Measurements from ENCODE around the gene FBXO31.

FBXO31 gene

DNA sequence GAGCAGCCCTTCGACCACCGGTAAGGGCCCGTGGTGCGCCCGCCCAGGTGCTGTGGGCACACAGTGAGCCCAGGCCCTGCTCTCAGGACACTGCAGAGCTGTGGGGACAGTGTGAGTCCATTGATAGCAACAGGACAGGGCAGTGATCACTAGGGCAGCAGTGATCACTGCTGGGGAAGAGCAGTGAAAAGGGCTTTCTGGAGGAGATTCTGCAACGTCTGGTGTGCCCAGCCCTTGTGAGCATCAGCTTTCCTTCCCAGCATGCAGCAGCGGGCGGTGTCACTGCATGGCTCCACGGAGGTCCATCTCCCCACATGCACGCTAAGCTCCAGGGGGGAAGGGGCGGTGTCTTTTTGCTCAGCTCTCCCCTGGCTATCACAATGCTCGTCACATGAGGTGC is 40.7 kb upstream of the FBXO31 start:
- Histone ChIP-seq H3K9me3 (no peaks in the 10 kb centered on the region), H3K36me3 (peaks cover 18 to 66% (median 33%) of the 10 kb centered on the region in 3 donors), H3K27ac (no peak overlapping the region), H3K4me3 (no peak overlapping the region), H3K27me3 (no peaks in the 10 kb centered on the region), H3K4me1 (no peaks in the 10 kb centered on the region)
- no peak for DNase-seq
- no peak for TF ChIP-seq CTCF (IDR thresholded peaks at IDR 0.05)
- intact Hi-C loops (cut with DNase I; ENCODE audit: low total_unique reads): no loop called here

DNA sequence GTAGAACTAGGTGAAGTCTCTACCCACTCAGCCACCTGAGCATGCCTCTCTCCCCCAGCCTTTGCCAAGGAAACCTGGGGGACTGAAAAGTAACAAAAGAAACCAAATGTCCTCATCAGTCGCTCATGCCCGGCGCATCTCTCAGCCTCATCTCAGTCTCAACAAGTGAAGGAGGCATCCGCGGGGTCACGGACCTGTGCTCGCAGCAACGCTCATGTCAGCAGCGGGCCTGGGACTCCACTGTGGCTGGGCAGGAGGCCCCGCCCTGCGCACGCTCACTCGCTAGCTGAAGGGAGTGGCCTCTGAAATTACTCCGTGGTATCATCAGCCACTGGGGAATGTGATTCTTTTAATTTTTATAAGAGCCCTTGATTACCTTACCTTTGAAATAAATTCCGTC is 39.9 kb upstream of the FBXO31 start:
- TF ChIP-seq CTCF (IDR thresholded peaks at IDR 0.05): no peak
- H3K4me3 ChIP-seq: no peak overlapping the region
- no peaks in the 10 kb centered on the region for H3K27me3 ChIP-seq
- no peak for DNase-seq
- no peaks in the 10 kb centered on the region for H3K4me1 ChIP-seq
- intact Hi-C loops (cut with DNase I; ENCODE audit: low total_unique reads): no loop called here
- H3K27ac ChIP-seq: no peak overlapping the region
- no peaks in the 10 kb centered on the region for H3K9me3 ChIP-seq
- peaks cover 17 to 66% (median 42%) of the 10 kb centered on the region in 3 donors for H3K36me3 ChIP-seq

- peaks cover 25 to 75% (median 55%) of the 10 kb centered on the region in 3 donors for H3K36me3 ChIP-seq
- intact Hi-C loops (cut with DNase I; ENCODE audit: low total_unique reads): no loop called here
- DNase-seq: no peak
Measured at GRCh38 chr16:87422106-87422505, 38.5 kb upstream of the FBXO31 start.

DNA sequence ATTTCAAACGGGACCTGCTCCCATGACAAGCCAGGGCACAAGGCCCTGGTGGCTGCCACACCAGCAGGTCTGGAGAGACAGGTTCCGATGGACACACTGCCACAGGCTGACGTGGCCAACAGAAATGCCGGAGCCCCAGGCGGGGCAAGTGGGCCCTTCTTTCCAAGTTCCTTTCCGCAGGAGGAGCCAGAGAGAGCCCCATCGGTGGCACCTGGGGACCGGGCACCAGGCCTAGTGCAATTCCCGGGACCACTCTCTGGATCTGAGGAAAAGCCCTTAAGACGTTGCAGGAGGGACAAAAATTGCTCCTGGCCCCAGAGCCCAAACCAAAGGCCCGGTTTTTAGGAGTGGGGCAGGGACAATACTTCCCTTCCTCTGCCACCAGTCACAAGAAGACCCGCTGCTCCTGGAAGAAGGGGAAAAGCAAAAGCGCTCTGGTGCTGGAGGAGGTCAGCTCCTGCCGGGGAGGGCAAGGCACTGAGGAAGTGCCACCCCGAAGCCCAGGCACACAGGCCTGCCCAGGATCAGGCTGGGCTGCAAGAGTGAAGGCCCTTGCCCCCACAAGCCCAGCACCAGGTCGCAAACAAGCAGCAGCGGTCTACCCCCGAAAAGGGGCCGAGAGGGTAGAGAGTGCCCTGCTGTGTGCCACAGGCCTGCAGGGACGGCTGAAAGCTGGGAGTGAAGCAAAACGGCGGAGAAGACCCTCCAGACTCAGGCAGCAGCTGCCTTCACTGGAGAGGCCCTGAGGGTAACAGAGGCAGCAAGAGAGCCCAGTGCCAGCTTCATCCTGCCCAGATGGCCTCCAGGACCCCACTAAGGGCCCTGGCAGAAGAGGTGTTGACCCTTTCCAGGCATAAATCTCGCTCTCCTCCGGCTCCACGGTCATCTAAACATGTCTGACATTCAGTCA is 37.7 kb upstream of the FBXO31 start:
- Histone ChIP-seq H3K27me3 (no peaks in the 10 kb centered on the region), H3K27ac (no peak overlapping the region), H3K36me3 (peaks cover 28 to 84% (median 62%) of the 10 kb centered on the region in 3 donors), H3K9me3 (no peaks in the 10 kb centered on the region), H3K4me3 (no peak overlapping the region), H3K4me1 (no peaks in the 10 kb centered on the region)
- DNase-seq: no peak
- TF ChIP-seq CTCF (IDR thresholded peaks at IDR 0.05): no peak
- intact Hi-C loops (cut with DNase I; ENCODE audit: low total_unique reads): no loop called here

More at GRCh38 chr16:87422106-87422505, 38.5 kb upstream of the FBXO31 start:
- Histone ChIP-seq H3K4me1 (no peaks in the 10 kb centered on the region), H3K9me3 (no peaks in the 10 kb centered on the region), H3K4me3 (no peak overlapping the region), H3K27me3 (no peaks in the 10 kb centered on the region), H3K27ac (no peak overlapping the region)
- no peak for TF ChIP-seq CTCF (IDR thresholded peaks at IDR 0.05)

GRCh38 chr16:87420026-87421002 is 36.7 kb upstream of the FBXO31 start:
- no peaks in the 10 kb centered on the region for H3K9me3 ChIP-seq
- no peaks in the 10 kb centered on the region for H3K4me1 ChIP-seq
- H3K27me3 ChIP-seq: no peaks in the 10 kb centered on the region
- intact Hi-C loops (cut with DNase I; ENCODE audit: low total_unique reads): no loop called here
- TF ChIP-seq CTCF (IDR thresholded peaks at IDR 0.05): no peak
- H3K4me3 ChIP-seq: no peak overlapping the region
- peaks cover 32 to 93% (median 71%) of the 10 kb centered on the region in 3 donors for H3K36me3 ChIP-seq
- H3K27ac ChIP-seq: no peak overlapping the region
- no peak for DNase-seq
